ENCODE data around the gene ZNF695.

DNA sequence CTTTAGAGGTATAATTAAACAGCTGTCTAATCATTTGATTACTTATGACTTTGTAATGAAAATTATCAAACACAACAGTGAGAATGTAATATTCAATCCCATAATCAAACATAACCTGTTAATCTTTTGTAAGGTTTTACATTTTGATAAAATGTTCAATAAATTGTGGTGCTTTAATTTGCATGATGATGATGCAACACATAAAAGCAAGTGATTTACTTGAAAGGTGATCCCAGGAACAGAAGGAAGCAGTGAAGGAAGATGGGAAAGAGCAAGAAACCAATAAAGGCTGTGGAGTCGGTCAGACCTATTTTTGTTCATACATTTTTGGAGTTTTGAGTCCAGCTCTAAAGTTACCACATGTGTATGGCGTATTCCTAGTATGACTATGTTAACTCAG is 29.6 kb downstream of the ZNF695 start:
- TF ChIP-seq POLR2A (IDR thresholded peaks at IDR 0.05): no peak
- TF ChIP-seq, protein P1, sequence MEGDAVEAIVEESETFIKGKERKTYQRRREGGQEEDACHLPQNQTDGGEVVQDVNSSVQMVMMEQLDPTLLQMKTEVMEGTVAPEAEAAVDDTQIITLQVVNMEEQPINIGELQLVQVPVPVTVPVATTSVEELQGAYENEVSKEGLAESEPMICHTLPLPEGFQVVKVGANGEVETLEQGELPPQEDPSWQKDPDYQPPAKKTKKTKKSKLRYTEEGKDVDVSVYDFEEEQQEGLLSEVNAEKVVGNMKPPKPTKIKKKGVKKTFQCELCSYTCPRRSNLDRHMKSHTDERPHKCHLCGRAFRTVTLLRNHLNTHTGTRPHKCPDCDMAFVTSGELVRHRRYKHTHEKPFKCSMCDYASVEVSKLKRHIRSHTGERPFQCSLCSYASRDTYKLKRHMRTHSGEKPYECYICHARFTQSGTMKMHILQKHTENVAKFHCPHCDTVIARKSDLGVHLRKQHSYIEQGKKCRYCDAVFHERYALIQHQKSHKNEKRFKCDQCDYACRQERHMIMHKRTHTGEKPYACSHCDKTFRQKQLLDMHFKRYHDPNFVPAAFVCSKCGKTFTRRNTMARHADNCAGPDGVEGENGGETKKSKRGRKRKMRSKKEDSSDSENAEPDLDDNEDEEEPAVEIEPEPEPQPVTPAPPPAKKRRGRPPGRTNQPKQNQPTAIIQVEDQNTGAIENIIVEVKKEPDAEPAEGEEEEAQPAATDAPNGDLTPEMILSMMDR (IDR thresholded peaks at IDR 0.05): no peak
